GM21381 (cell line): ENCODE data around the gene BMAL2.

Experiments
- ATAC-seq: cut with Tn5 transposase; IDR thresholded peaks from one replicate; pipeline ENCODE4 v1.9.1; 2021; ENCODE audit warnings: mild to moderate bottlenecking, moderate library complexity; ENCODE audit not compliant: unreplicated experiment

Gene BMAL2

DNA sequence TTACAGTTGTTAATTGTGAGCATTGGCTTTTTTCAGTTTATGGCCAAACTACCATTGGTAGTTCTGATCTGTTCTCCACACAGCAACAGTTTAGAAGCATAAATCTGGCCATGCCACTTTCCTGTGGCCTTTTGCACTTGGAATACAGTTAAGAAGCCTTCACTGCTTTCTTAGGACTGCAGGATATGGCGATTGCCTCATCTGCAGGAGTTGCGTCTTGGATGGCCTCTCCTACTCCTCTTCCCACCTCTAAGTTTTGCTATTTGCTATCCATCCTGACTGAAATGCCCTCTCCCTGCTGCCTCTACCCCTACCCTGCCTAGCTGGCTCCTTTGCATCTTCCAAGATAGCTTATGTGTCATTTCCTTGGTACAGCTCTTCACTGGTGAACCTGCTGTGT lies 12.8 kb upstream of the BMAL2 start:
- no peak for ATAC-seq

DNA sequence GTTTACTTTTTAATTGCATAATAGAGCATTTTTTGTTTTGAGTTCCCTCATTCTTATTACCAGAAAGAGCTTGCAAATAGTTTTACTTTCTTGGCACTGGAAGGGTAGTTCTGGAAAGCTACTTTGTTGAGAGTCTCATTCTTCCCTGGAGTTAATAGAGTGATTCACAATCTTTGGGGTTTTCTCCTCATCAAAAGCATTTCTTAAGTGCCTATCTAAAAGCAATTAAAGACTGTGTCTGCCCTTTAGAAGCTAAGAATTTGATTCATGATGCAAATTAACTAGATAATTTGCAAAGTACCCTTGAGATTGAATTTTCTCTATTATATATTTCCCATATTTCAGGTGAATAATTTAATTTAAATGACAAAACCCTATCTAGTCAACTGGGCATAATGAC lies 8.1 kb upstream of the BMAL2 start:
- ATAC-seq: no peak

DNA sequence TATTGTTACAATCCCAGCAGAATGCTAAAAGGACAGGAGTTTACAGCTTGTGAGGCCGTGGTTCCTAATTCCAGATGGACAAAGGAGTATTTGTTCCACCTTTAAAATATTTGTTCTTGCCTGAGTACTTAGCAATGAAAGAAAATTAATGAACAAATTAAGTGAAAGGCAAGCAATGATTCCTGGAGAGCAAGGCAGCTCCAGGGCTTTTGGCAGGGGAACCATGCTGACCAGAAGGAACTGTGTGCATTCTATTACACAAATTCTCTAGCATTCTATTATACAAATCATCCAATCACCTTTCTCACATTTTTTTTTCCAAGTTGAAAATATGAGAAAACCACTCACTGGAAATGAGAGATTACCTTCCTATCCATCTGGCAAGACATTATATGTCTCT lies 1.8 kb upstream of the BMAL2 start:
- no peak for ATAC-seq

DNA sequence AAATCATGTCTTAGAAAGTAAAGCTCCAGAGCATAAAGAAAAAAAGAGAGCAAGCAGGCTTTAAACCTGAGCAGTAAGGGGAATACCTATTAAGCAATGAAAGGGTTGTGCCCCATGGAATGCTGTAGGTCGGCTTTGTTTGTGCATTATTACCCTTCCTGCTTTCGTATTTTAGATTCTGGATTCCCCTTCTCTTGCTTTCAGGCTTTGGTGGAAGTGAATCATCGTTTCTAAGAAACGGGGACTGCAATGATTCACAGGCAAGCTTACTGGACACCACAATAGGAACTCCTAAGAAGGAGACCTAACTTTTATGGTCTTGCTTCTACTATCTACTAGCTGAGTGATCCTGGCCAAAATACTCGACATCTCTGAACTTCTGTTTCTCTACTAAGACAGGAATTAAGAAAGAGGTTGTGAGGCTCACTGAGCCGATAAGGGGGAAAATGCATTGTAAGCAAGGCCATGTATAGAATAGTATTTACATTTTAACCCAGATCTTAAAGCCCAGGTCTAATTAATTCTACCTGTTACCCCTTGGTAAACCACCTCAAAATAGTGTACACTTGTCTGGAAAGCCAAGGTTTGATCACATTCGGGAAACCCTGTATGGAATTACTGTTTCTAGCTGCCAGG lies 1.2 kb upstream of the BMAL2 start:
- ATAC-seq: peak; percentile 29

DNA sequence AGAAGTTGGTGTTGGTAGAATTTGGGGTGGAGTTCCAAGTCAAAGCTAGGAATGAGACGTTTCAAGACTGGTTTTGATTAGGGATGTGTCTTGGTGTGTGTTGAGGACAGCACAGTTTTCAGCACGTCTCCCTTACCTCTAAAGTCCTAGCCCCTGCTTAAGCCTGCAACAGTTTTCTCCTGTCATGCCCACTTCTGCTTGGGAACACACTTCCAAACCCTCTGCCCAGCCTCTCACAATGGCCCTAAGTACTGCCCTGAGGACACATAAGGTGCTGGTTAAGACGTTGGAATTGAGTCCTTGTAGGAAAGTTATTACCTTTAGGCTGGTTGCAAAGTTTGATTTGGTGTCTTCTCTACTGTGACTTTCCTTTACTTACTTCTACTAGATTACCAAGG lies 710 bp upstream of the BMAL2 start:
- ATAC-seq: no peak

DNA sequence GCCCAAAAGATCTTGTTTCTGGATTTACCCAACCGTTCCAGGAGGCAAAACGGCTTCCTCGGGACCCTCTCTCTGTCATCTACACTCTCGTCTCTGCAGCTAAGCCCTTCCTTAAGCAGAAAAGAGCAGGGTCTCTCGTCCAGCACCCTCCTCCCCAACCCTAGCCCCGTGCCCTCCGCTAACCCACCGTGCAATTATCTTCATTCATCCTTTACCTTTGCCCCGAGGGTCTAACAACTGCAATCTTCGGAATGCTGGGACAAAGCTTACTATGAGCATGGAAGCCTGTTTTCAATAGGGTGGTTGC lies 276 bp upstream of the BMAL2 start:
- ATAC-seq: no peak

DNA sequence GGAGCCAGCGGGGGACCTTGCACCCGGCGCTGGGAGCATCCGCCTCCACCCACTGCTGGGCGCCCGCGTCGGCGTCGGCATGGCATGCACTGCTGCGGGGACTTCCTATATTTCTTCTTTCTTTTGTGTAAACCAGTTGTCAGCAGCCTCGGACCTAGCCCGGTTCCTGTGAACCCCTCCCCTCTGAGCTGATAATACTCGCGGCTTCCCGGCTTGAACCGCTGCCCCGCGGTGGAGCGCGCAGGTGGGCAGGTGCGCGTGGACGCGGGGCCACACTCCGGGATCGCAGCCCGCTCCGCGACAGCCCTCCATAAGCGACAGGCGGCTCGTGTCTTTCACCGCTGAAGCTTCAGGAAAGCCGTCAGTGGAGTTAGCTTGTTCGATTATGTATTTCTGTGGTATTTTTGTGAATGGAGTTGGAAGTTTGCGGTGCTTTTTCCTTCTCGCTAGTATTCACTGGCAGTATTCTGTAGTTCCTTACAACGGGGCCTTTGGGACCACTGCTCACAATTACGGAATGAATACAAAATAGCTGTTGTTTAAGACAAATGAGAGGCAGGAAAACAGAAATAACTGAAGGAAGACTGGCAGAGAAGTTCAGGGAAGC lies 870 bp downstream of the BMAL2 start:
- peak; percentile 15 for ATAC-seq

DNA sequence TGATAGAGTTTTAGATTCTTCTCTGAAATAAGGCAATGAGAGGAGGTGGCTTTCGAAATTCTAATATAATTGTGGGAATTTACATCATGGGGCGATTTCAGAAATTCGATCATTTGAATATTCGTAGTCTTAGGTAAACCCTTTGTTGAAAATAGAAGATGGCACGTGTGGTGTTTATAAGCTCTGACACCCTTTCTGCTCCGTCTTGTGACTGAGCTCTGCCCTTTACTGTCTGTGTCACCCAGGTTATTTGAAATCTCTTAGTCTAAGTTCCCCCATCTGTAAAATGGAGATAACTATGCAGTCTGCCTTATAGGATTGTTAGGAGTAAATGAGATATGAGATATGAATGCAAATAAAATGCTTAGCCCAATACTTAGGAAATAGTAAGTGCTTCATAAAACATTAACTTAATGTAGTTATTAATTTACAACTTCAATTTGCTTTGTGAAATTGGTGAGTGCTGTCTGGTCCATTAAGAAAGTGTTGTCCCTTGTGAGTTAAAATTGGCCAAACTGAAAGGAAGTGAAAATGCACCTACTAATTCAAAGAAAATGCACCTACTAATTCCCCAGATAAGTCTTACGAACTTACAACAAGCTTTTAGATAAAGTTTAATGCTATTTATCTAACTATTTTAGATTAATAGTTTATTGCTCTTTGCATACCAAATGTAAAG lies 1.5 kb downstream of the BMAL2 start:
- no peak for ATAC-seq

DNA sequence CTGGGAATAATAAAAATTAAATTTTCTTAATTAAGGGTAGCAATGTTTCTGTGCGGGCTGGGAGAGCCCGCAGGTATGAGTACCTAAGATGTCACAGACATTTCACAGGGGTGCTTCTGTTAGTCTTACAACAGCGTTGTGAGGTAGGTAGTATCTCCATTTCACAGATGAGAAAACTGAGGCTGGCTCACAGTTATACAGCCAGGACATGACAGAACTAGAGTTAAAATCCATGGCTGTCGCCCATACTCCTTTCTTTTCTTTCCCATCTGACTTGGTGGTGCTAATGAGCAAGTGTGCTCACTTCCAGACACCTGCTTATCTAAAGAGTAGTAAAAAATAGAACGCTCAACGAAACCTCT lies 2.1 kb downstream of the BMAL2 start:
- no peak for ATAC-seq

DNA sequence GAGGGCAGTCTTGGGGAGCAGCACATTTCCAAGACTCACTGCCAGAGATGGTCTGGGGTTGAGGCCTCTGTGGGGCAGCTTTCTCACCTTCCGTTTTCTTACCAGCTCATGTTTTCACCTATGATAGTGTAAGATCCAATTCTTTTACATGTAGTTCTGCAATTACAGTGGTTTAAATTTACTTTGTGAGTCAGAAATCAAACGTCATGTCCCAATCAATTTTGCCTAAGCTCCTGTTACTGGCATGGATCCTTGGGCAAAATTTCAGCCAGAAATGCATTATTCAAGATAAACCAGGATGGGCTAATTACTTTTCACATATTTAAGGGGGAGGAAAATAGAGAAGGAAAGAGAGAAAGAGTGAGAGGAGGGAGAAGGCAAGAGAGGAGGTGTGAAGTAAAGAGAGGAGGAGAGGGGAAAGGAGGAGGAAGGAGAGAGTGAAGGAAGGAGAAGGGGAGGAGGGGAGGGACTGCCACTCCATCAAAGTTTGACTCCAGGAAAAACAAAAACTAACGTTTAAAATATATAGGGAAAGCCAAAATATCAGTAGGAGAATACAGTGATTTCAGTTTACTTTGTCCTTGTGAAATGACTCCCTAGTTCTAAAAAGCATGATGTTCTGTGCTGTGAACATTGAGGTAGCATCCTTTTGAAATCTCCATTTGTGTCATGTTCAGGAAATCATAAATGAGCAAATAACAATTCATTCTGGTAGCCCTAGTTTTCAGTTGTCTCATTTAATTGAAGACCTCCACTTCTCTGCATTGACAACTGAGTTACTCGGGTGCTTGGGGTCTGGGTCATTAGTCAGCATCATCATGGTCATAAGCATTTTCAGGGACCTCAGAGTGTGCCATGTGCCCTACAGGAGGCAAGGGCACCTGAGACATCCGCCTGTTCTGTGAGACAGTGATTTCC lies 3.0 kb downstream of the BMAL2 start:
- no peak for ATAC-seq

DNA sequence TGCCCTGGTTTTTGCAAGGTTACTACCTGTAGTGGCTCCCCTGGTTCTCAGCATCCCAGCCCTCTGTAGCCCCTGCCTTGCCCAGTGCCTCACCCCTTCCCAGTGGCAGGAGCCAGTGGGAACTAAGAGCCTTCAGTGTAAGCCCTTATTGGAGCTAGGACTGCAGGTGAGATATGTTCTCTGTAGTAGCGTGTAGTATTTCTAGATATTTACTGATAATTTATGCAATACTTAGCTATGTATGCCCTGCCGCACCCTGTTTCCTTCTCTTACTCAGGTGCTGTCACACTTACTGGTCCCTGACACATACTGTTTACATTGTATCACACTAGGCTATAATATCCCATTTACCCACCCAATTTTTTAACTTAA lies 3.6 kb downstream of the BMAL2 start:
- no peak for ATAC-seq

DNA sequence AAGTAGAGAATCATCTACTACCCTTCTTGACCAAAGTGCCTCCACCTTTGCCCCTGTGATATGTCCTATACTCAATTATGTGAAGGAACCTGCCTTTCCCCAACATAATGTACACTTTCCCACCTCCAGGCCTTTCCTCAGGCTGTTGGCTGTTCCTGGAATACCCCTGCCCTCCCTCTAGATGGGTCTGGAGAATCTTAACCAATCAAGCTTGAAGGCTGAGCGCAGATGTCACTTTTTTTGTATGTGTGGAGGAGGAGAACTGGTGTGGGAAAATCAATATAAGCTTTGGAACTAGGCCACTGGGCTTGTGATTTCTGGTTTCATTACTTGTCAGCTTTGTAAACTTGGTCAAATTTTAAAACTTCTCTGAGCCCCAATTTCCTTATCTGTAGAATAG lies 4.7 kb downstream of the BMAL2 start:
- ATAC-seq: no peak

DNA sequence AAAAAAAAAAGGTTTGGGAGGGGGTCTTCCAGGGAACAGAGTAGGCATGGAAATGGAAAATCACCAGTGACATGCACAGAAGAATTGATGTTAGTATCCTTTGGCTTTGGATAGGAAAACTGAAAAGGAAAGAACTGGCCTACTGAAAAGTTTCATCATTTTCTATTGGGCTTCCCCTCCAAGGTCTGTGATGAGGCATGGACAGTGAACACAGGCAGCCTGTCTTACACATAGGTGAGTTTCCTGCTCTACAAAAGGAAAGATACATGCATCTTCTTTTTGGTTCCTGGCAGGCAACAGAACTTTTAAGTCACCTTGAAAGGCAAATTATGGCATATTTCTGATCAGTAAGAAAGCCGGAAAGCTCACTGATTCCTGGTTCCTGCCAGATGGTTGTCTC lies 5.8 kb downstream of the BMAL2 start:
- ATAC-seq: no peak

DNA sequence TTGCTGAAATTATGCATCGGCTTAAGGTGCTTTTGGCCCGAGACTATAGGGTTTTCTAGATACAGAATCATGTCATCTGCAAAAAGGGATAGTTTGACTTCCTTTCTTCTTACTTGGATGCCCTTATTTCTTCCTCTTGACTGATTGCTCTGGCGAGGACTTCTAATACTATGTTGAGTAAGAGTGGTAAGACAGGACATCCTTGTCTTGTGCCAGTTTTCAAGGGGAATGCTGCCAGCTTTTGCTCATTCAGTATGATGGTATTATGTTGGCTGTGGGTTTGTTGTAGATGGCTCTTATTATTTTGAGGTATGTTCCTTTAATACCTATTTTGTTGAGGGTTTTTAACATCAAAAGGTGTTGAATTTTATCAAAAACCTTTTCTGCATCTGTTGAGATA lies 8.3 kb downstream of the BMAL2 start:
- ATAC-seq: no peak

DNA sequence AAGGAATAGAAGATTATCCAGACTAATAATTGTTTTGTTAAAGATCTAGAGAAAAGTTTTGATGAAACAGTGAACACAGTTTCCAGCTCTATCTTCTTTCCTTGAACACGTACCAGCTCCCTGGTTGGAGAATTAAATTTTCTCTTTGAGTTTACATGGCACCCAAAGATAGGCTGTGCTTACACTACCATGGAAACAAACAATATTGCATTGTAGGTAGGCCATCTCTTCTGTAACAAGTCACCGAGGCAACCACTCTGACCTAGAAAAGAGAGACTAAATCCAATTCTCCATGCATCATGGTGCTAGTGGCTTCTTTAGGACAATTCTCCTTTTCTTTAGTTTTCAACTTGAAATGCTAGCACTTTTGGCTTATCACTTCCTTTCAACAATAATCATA lies 9.9 kb downstream of the BMAL2 start:
- ATAC-seq: no peak

DNA sequence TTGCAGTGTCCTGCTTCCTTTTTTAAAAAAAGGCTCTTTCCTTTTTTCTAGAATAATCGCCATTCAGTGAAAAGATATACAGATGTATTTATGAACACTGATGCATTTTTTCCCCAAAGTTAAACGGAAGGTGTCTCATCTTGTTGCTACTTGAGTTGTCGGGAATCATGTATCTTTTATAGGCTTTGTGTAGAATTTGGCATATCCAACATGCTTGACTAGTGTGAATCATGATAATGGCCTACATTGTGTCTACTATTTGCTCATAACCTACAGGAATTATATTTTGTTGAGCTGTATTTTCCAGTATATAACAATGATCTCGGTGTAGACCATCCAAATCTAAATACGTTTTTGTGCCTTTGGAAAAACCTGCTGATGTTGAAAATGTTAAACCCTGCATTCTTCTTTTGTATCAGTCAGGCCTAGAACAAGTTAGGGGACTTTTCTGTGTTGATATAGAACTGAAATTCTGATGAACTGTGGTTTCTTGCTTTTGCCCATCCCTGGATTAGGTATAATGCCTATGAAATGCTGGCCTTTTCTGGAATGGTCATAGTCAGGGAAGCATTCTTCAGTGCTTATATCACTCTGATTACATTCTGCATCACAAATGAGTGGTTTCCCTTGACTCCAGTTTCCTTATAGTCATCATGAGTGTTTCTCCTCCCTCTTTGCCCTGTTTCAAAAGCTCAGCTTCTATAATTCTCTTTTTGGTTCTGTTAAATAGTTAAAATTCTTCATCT lies 10.8 kb downstream of the BMAL2 start:
- ATAC-seq: no peak

DNA sequence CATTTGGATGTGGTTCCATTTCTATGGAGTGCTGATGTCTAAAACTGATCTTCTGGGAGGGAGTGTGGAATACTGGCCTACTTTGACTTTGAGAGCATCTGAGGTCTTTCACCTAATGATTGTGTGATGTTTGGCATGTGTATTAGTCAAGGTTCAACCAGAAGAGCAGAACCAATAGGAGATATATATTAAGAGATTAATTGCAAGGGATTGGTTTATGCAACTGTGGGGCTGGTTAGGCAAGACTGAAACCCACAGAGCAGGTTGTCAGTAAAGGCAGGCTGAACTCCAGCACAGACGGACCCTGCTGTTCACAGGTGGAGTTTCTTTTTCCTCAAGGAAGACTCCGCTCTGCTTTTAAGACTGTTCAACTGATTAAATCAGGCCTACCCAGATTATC lies 11.6 kb downstream of the BMAL2 start:
- ATAC-seq: no peak

DNA sequence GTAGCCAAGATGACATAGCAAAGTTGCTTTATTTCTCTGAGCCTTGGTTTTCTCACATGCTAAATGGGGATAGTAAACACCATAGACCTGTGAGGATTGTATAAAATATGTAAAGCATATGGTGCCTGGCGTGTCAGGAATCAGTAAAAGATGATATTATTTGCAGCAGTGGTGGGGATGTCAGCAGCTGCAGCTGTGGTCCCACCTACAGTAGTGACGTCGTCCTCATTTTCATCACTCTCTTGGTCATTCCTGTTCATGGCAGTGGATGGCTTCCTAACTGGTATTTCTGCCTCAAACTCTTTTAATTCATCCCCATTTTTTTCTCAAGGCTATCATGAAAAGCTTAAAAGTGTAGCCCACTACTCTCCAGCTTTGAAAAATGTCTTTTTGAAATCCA lies 12.1 kb downstream of the BMAL2 start:
- ATAC-seq: no peak

DNA sequence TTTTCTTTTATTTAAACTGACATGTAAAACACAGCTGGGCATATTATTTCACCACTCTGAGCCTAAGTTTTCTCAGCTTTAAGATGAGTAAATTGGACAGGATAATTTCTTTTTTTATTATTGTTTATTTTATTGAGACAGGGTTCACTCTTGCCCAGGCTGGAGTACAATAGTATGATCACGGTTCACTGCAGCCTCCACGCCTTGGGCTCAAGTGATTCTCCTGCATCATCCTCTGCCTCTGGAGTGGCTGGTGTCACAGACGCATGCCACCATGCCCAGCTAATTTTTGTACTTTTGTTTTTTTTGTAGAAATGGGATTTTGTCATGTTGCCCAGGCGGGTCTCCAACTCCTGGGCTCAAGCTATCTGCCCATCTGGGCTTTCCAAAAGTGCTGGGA lies 12.7 kb downstream of the BMAL2 start:
- no peak for ATAC-seq

DNA sequence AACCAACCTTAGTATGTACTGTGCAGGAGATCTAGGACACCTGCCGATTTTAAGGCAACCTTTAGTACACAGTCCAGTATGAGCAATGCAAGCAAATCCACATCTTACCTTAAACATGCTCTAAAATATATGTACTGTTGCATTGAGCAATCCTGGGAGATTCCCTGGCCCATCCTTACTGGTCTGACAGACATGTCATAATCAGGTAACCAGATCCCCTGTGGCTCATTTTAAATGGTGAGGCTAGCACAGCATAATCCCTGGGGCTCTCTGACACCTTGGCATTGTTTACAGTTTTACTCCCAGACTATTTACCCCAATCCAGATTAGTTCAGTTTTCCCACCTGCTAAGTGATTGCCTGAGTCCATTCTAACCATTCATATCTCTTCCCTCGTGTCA lies 15.1 kb downstream of the BMAL2 start:
- ATAC-seq: no peak

DNA sequence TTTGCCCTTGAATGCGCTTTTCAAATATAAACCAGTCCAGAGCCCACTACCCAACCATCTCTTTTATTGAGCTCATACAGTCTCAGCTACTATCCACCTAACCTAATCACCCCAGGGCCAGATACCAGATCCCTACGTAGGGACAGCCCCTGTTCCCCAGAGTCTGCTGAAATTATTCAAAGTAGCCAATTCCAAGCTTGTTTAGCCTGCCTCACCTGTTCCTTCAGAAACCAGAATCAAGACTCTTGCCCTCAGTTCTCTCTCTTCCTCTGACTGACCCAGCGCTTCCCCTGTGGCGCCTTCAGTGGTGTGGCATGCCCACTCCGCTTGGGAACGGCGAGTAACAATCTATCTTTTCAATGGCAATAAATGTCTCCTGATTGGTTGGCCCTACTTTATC lies 18.8 kb downstream of the BMAL2 start:
- no peak for ATAC-seq
